Fibroblast of skin of left quadriceps (primary cell): ENCODE measurements around the gene PILRA.
"Not testable (repeated sequence)": the region's sequence is repeated elsewhere in the genome, so short reads cannot be mapped to it uniquely, and the experiment has no call there.

Experiments used
- DNase-seq, 2 experiments: peaks; one replicate each; pipeline ENCODE4 v3.0.0-alpha.2; 2013; ENCODE audit warnings: low read depth in 2 of 2

Gene PILRA

GRCh38 chr7:100434297-100435144 is 61.2 kb downstream of the PILRA start:
- no peak for DNase-seq

GRCh38 chr7:100435401-100436304 is 62.4 kb downstream of the PILRA start:
- no peak for DNase-seq

- DNase-seq = no peak
Observed at GRCh38 chr7:100437150-100438100, 64.1 kb downstream of the PILRA start.

- no peak for DNase-seq
Observed at GRCh38 chr7:100438172-100438571, 64.9 kb downstream of the PILRA start.

- DNase-seq = not testable (repeated sequence)
Observed at GRCh38 chr7:100438731-100439130, 65.4 kb downstream of the PILRA start.

- DNase-seq = not testable (repeated sequence)
Observed at GRCh38 chr7:100439244-100439643, 66.0 kb downstream of the PILRA start.

- DNase-seq = no peak
Observed at GRCh38 chr7:100441641-100442535, 68.6 kb downstream of the PILRA start.

- DNase-seq = no peak
Observed at GRCh38 chr7:100443096-100443840, 70.0 kb downstream of the PILRA start.

- no peak for DNase-seq
Observed at GRCh38 chr7:100444311-100445278, 71.3 kb downstream of the PILRA start.

- DNase-seq = no peak
Observed at GRCh38 chr7:100446040-100446439, 72.8 kb downstream of the PILRA start.

GRCh38 chr7:100447363-100447762 is 74.1 kb downstream of the PILRA start:
- not testable (repeated sequence) for DNase-seq

- DNase-seq = no peak
Observed at GRCh38 chr7:100449190-100449795, 76.0 kb downstream of the PILRA start.
